NCI-H187 (cell line): Measurements from ENCODE around the gene PDZD4.

Experiments
- DNase-seq, 2 experiments: peaks; one replicate each; lab custom pipeline; 2025; lab: John Stamatoyannopoulos, UW

Gene PDZD4

GRCh38 chrX:153812220-153812619 is 18.1 kb downstream of the PDZD4 start:
- peak in 1 of 2 experiments; percentile 35 for DNase-seq

- no peak for DNase-seq
These were observed 22.4 kb downstream of the PDZD4 start for GRCh38 chrX:153807976-153808375.

GRCh38 chrX:153806999-153807575 is 23.3 kb downstream of the PDZD4 start:
- no peak for DNase-seq

- DNase-seq = no peak
These were observed 24.9 kb downstream of the PDZD4 start for GRCh38 chrX:153805436-153805835.

GRCh38 chrX:153804621-153805020 is 25.7 kb downstream of the PDZD4 start:
- no peak for DNase-seq

GRCh38 chrX:153804100-153804595 is 26.2 kb downstream of the PDZD4 start:
- DNase-seq = no peak

- no peak for DNase-seq
These were observed 26.9 kb downstream of the PDZD4 start for GRCh38 chrX:153803211-153804099.

- no peak for DNase-seq
These were observed 27.8 kb downstream of the PDZD4 start for GRCh38 chrX:153802513-153803045.

- DNase-seq = no peak
These were observed 28.7 kb downstream of the PDZD4 start for GRCh38 chrX:153801669-153802068.

- no peak for DNase-seq
These were observed 29.6 kb downstream of the PDZD4 start for GRCh38 chrX:153800746-153801145.

GRCh38 chrX:153800177-153800722 is 30.1 kb downstream of the PDZD4 start:
- DNase-seq = no peak

GRCh38 chrX:153799326-153799725 is 31.0 kb downstream of the PDZD4 start:
- no peak for DNase-seq

GRCh38 chrX:153797415-153798015 is 32.8 kb downstream of the PDZD4 start:
- no peak for DNase-seq

GRCh38 chrX:153794897-153795816 is 35.2 kb downstream of the PDZD4 start:
- DNase-seq = no peak

- DNase-seq = peak; percentile 94 to 96
These were observed 36.1 kb downstream of the PDZD4 start, which contains the start of the genes IDH3G and SSR4 for GRCh38 chrX:153794018-153794896. Gene IDH3G, minus strand, starts transcription at chrX:153794375. Its CDS starts 49 bp downstream, at chrX:153794326. Gene SSR4, plus strand, starts transcription at chrX:153794668. Its CDS starts 20 bp downstream, at chrX:153794688.

- no peak for DNase-seq
These were observed 37.1 kb downstream of the PDZD4 start for GRCh38 chrX:153793291-153793690.

- no peak for DNase-seq
These were observed 38.0 kb downstream of the PDZD4 start for GRCh38 chrX:153792368-153792767.

GRCh38 chrX:153791104-153791852 is 39.1 kb downstream of the PDZD4 start:
- DNase-seq = no peak

GRCh38 chrX:153789654-153790053 is 40.7 kb downstream of the PDZD4 start:
- DNase-seq = no peak
